ENCODE results near the gene USP12.

USP12 gene

DNA sequence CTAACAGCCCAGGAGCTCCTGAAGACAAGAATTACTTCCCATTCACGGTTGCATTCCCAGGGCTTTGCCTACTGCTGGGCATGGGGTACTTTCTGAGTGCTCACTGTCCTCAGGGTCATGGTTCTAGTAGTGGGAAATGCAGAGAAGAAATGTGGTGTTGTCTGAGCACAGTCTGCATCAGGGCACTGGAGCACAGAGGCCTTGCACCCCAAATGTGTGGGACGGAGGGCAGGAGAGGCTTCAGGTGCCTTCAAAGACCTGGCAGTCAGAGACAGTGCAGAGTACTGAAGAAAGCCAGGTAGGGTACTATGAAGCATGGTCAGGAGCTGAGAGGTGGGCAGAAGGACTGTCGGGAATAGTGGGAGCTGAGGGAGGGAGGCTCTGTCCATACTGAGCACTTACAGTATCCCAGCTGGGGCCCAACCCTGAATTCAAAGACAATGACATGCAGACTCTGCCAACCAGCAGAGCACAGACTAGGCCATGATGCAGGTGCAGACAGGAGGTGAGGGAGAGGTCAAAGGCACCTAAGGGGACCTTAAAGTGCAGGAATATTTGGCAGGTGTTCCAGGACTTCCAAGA, 144.4 kb downstream of the USP12 start:
- DNase-seq: no peak

DNA sequence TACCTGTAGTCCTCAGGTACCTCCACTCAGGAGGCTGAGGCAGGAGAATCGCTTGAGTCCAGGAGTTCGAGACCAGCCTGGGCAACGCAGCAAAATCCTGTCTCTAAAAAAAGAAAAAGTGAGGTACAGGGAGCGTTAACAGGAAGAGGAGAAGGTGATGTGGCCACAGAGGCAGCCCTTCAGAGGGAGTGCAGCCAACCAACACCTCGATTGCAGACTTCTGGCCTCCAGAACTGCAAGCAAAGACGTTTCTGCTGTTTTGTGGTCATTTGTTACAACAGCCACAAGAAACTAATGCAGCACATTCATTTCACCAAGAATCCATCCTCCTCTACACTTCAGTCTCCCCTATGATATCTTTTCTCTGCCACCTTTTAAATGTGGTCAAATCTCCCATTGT, 145.2 kb downstream of the USP12 start:
- no peak for DNase-seq

DNA sequence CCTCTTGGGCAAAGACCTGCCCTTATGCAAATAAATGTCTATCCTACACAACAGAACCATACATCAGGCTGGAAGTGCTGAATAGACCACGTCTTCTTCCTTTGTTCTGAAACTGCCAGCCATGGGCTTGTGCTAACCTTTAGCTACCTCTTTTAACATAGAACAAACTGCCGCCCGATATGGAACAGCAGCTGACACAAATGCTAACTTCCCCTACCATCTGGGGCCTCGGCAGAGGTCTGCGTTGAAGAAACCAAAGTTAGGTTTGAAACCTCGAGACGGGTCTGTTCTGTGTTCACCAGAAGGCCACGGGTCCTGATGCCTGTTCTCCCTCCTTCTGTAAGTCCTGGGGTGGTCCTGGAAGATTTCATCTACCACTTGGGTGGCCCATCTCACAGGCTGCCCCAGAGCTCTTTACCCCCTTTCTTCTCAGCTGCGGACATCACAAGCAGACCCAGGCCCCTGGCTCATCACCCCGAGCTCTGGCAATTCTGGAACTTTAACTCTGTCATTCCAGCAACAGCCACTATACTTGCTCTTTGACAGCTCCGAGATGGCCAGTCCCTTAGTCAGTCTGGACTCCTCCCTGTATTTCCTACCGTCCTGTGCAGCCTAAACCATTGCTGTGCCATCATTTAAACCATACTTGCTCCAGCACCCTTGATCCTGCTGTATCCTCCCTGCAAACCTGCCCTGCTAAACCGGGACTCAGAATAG, 146.7 kb downstream of the USP12 start:
- DNase-seq: no peak

DNA sequence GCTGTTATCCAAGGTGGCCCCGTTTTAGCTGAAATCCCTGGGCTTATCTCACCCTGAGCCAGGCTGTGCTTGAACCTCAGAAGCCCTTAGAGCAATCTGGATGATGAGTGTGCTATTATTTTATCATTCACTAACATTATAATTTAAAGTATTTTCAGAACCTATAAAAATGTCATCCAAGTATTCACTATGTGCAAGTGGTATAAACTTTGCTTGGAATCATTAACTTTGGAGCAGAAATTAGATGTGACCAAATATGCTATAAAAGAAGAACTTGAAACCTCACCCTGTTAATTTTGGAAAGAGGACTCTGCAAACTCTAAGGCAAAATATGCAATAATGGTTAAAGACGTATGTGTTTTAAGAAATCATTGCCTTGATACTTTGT, 147.5 kb downstream of the USP12 start:
- DNase-seq: no peak

DNA sequence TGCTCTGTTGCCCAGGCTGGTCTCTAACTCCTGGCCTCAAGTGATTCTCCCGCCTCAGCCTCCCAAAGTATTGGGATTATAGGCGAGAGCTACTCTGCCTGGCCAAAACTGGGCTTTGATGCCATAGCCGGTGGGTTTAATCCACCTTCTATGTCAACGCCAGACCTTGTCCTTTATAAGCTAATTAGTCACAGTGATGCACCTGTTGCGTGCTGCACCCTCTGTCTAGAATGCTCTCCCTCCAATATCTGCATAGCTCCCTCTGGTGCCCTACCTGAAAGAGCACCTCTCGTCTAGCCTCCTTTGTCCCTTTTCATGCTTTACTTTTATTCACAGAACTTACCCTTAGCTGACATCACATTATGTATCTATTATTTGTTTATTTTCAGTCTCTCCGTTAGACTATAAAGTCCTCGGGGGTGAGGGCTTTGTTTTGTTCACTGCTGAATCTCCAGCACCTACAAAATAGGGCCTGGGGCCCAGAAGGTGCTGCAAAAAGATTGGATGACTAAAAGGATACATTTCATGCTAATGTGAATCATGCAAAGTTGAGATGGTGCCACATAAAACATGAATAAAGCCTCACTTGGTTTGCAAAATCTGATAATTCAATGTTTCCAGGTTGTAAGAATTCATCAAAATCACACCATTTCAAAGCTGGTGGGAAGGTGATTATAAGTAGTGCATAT, 148.1 kb downstream of the USP12 start:
- DNase-seq: no peak

DNA sequence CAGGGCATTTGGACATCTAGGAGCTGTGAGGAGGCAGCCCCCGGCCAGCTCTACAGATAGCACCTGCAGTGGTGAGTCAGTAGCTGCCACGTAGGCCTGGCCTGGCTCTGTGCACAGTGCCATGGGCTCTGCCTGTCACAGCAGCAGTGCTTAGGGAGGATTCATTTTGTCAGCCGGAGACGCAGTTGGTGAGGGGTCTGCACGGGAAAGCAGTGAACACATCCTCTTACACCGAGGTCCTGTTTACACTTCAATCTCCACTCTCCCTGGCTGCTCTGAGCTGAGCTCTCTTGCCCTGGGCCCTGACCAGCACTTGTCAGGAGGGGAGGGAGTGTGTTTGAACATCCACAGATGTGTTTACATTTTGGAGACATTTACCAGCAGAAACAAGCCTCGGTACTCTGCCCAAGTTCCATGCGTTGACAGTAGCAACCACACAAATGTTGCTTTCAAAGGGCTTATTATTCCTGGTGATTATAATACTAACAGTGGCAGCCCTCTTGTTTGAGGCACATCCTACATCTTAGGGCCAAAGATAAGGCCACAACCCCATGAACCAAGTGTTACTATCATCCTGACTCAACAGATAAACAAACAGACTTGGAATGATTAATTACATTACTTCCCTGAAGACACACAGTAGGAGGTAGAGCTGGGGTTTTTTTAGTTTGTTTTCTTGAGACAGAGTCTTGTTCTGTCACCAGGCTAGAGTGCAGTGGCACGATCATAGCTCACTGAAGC, 148.9 kb downstream of the USP12 start:
- DNase-seq: no peak

GRCh38 chr13:27020415-27020814, 151.2 kb downstream of the USP12 start:
- no peak for DNase-seq

DNA sequence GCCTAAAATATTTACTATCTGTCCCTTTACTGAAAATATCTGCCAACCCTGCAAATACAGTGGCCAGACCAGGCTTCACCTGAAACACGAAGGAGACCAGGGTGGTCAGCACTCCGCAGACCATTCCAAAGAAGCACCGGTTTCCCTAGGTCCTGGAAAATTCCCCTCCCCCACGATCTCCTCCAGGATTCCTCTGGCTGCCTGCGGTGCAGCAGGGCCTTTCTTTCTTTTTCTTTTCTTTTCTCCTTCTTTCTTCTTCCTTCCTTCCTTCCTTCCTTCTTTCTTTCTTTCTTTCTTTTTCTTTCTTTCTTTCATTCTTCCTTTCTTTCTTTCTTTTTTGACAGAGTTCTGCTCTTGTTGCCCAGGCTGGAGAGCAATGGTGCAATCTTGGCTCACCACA, 152.7 kb downstream of the USP12 start:
- no peak for DNase-seq

GRCh38 chr13:27018344-27018861, 153.2 kb downstream of the USP12 start:
- no peak for DNase-seq

- DNase-seq: no peak
Measured at GRCh38 chr13:27016875-27017274, 154.7 kb downstream of the USP12 start.
